ENCODE data around the gene SECTM1. TPM values are rescaled to one million over a fixed set of nuclear protein-coding genes. Genes with fewer than 3 reads are reported as not detected.

The SECTM1 gene
- total and polyA plus RNA-seq, 2 experiments from 2014 or later = 9.7 to 15.0 TPM

DNA sequence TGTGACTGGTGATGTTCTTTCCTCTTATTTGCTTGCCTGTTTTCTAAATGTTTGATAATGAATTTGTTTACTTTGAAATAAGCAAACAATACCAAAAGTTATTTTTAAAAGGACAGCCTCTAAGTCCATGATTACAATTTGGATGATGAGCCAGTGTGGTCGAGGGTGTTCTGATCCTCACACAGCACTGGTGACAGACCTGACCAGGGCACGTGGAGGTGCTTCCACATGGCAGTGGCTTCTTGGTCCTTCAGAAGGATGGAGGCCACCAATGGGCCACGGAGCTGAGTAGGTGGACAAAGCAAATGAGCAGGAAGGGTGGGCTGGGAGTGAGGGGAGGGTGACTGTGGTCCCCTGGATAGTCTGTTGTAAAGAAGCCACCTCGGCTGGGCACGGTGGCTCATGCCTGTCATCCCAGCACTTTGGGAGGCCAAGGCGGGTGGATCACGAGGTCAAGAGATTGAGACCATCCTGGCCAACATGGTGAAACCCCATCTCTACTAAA, 21.3 kb upstream of the SECTM1 start:
- Histone ChIP-seq H3K36me3 (replicated peaks; ENCODE audit: insufficient read depth, low read depth) (no peaks in the 10 kb centered on the region), H3K9me3 (ENCODE audit: low read depth) (no peaks in the 10 kb centered on the region), H3K4me3 (no peak overlapping the region), H3K9me2 (replicated peaks; ENCODE audit: insufficient read depth) (no peaks in the 10 kb centered on the region), H2AFZ (no peak overlapping the region), H3K79me2 (no peaks in the 10 kb centered on the region), H4K20me1 (ENCODE audit: insufficient read depth, poor library complexity, severe bottlenecking) (no peaks in the 10 kb centered on the region), H3K27ac (no peak overlapping the region), H3K4me1 (ENCODE audit: insufficient read depth) (peaks cover 11% of the 10 kb centered on the region), H3K27me3 (no peaks in the 10 kb centered on the region), H3K4me2 (no peak overlapping the region)
- no peak for DNase-seq (ENCODE audit: low spot score)
- no peak for TF ChIP-seq EZH2phosphoT487 (IDR thresholded peaks at IDR 0.05; ENCODE audit: low read depth, severe bottlenecking, unreplicated experiment)
- WGBS (ENCODE audit: low lambda C conversion rate, missing lambda C conversion rate) = 96% methylated on average over 7 of the region's 7 CpGs

DNA sequence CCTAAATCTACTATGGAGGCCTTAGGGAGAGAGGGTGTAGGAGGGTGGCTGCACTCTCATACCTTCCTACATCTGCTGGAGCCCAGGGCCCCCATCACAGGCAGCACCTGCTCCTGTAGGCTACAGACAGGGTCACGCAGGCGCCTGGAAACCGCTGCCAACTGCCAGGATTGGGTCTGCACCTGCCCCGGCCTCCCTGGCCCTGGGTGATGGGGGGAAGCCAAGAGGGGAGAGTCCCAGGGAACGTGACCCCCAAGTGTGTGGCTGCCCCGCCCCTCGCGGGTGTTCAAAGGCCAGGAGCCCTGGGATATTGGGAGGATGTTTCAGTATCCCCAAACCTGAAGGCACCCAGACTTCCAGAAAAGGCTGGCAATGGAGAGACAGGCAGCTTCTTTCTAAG, 19.9 kb upstream of the SECTM1 start:
- Histone ChIP-seq H3K9me2 (replicated peaks; ENCODE audit: insufficient read depth) (no peaks in the 10 kb centered on the region), H3K27ac (no peak overlapping the region), H3K79me2 (no peaks in the 10 kb centered on the region), H3K27me3 (no peaks in the 10 kb centered on the region), H3K4me1 (ENCODE audit: insufficient read depth) (peaks cover 21% of the 10 kb centered on the region), H4K20me1 (ENCODE audit: insufficient read depth, poor library complexity, severe bottlenecking) (no peaks in the 10 kb centered on the region), H3K4me2 (no peak overlapping the region), H3K9me3 (ENCODE audit: low read depth) (no peaks in the 10 kb centered on the region), H3K4me3 (no peak overlapping the region), H3K36me3 (replicated peaks; ENCODE audit: insufficient read depth, low read depth) (no peaks in the 10 kb centered on the region), H2AFZ (no peak overlapping the region)
- WGBS (ENCODE audit: low lambda C conversion rate, missing lambda C conversion rate) = 96% methylated on average over 8 of the region's 8 CpGs
- no peak for TF ChIP-seq EZH2 (IDR thresholded peaks at IDR 0.05; ENCODE audit: borderline replicate concordance)
- TF ChIP-seq, protein P1, sequence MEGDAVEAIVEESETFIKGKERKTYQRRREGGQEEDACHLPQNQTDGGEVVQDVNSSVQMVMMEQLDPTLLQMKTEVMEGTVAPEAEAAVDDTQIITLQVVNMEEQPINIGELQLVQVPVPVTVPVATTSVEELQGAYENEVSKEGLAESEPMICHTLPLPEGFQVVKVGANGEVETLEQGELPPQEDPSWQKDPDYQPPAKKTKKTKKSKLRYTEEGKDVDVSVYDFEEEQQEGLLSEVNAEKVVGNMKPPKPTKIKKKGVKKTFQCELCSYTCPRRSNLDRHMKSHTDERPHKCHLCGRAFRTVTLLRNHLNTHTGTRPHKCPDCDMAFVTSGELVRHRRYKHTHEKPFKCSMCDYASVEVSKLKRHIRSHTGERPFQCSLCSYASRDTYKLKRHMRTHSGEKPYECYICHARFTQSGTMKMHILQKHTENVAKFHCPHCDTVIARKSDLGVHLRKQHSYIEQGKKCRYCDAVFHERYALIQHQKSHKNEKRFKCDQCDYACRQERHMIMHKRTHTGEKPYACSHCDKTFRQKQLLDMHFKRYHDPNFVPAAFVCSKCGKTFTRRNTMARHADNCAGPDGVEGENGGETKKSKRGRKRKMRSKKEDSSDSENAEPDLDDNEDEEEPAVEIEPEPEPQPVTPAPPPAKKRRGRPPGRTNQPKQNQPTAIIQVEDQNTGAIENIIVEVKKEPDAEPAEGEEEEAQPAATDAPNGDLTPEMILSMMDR (IDR thresholded peaks at IDR 0.05; ENCODE audit: poor library complexity) = no peak
- no peak for TF ChIP-seq EZH2phosphoT487 (IDR thresholded peaks at IDR 0.05; ENCODE audit: low read depth, severe bottlenecking, unreplicated experiment)
- DNase-seq (ENCODE audit: low spot score) = no peak

DNA sequence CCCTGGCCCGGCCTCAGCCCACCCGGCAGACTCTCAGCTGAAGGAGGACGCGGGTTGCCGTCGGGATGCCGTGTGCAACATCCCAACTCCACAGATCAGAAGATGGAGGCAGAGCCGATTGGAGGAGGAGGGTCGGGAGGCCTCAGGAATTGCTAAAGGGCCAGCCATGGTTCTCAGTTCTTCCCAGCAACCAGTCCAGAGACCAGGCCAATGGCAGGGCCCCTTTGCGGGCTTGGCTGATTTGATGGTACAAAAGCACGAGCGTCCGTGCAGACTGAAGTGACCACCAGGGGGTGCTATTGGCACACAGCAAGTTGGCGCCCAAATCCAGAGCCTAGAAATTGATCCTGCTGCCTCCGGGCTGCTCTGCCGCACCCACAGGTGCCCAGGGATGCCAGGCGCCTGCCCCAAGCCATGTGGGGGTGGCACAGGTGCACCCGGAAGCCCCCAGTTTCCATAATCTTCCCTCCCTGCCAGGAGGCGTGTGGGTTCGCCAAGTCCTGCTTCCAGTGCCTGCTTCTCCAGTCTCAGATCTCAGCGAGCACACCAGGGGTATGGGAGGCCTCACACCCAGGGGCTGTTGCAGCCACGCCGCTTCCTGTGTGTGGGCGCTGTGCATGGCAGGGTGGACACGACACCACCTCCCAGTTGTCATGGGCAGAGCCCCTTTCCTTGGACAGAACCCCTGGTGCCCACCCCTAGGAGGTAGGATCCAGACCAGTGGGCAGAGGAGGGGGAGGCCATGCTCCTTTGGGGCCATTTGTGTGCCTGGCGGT, 18.3 kb upstream of the SECTM1 start:
- no peaks in the 10 kb centered on the region for H4K20me1 ChIP-seq (ENCODE audit: insufficient read depth, poor library complexity, severe bottlenecking)
- H3K4me2 ChIP-seq = no peak overlapping the region
- H3K4me1 ChIP-seq (ENCODE audit: insufficient read depth) = peaks cover 27% of the 10 kb centered on the region
- H3K36me3 ChIP-seq (replicated peaks; ENCODE audit: insufficient read depth, low read depth) = no peaks in the 10 kb centered on the region
- peak; percentile 94 for DNase-seq (ENCODE audit: low spot score)
- TF ChIP-seq, protein P1 (IDR thresholded peaks at IDR 0.05; ENCODE audit: poor library complexity) = peak; percentile 95
- TF ChIP-seq EZH2phosphoT487 (IDR thresholded peaks at IDR 0.05; ENCODE audit: low read depth, severe bottlenecking, unreplicated experiment) (no peak), EZH2 (IDR thresholded peaks at IDR 0.05; ENCODE audit: borderline replicate concordance) (no peak)
- no peak overlapping the region for H2AFZ ChIP-seq
- no peak overlapping the region for H3K27ac ChIP-seq
- 46% methylated on average over 26 of the region's 26 CpGs for WGBS (ENCODE audit: low lambda C conversion rate, missing lambda C conversion rate)
- H3K9me2 ChIP-seq (replicated peaks; ENCODE audit: insufficient read depth) = no peaks in the 10 kb centered on the region
- H3K9me3 ChIP-seq (ENCODE audit: low read depth) = no peaks in the 10 kb centered on the region
- no peaks in the 10 kb centered on the region for H3K27me3 ChIP-seq
- H3K4me3 ChIP-seq = no peak overlapping the region
- no peaks in the 10 kb centered on the region for H3K79me2 ChIP-seq

GRCh38 chr17:82351254-82351712, 17.7 kb upstream of the SECTM1 start:
- no peaks in the 10 kb centered on the region for H3K9me3 ChIP-seq (ENCODE audit: low read depth)
- H2AFZ ChIP-seq = no peak overlapping the region
- no peak overlapping the region for H3K27ac ChIP-seq
- TF ChIP-seq, protein P1 (IDR thresholded peaks at IDR 0.05; ENCODE audit: poor library complexity) = no peak
- TF ChIP-seq EZH2phosphoT487 (IDR thresholded peaks at IDR 0.05; ENCODE audit: low read depth, severe bottlenecking, unreplicated experiment) = no peak
- no peak for TF ChIP-seq EZH2 (IDR thresholded peaks at IDR 0.05; ENCODE audit: borderline replicate concordance)
- no peaks in the 10 kb centered on the region for H3K27me3 ChIP-seq
- no peak overlapping the region for H3K4me3 ChIP-seq
- peaks cover 28% of the 10 kb centered on the region for H3K4me1 ChIP-seq (ENCODE audit: insufficient read depth)
- H3K36me3 ChIP-seq (replicated peaks; ENCODE audit: insufficient read depth, low read depth) = no peaks in the 10 kb centered on the region
- no peaks in the 10 kb centered on the region for H4K20me1 ChIP-seq (ENCODE audit: insufficient read depth, poor library complexity, severe bottlenecking)
- no peak overlapping the region for H3K4me2 ChIP-seq
- DNase-seq (ENCODE audit: low spot score) = no peak
- H3K9me2 ChIP-seq (replicated peaks; ENCODE audit: insufficient read depth) = no peaks in the 10 kb centered on the region
- no peaks in the 10 kb centered on the region for H3K79me2 ChIP-seq
- WGBS (ENCODE audit: low lambda C conversion rate, missing lambda C conversion rate) = 74% methylated on average over 21 of the region's 21 CpGs

Measured in hepatocyte (in vitro differentiated cells).